Left ventricle myocardium inferior (tissue), 1 donor: ENCODE results near the gene AGPAT3. TPM values are rescaled to one million over a fixed set of nuclear protein-coding genes. Genes with fewer than 3 reads are reported as not detected.

Source experiments
- DNase-seq: peaks from one replicate; pipeline ENCODE4 v3.0.0-alpha.2; 2020
- H3K27ac ChIP-seq: fragments of 200-600 bp; replicated peaks from 2 replicates; pipeline ENCODE4 v1.8.0; 2021
- H3K27me3 ChIP-seq: fragments of 200-600 bp; 2 replicates; pipeline ENCODE4 v1.8.0; 2021; ENCODE audit warnings: low read depth
- H3K36me3 ChIP-seq: fragments of 200-600 bp; 2 replicates; pipeline ENCODE4 v1.8.0; 2021
- H3K4me1 ChIP-seq: fragments of 200-600 bp; 2 replicates; pipeline ENCODE4 v1.8.0; 2021
- H3K4me3 ChIP-seq: fragments of 200-600 bp; 2 replicates; pipeline ENCODE4 v1.8.0; 2021; ENCODE audit warnings: mild to moderate bottlenecking, moderate library complexity
- H3K9me3 ChIP-seq: fragments of 200-600 bp; replicated peaks from 2 replicates; pipeline ENCODE4 v1.8.0; 2021
- intact Hi-C: fragments of 100-400 bp; cut with micrococcal nuclease; formaldehyde crosslinking; loops from one replicate; pipeline ENCODE4 v1.11.0; 2022
- total RNA-seq: library from RNA; stranded (reverse); fragmentation: NEBNext Ultra II Directional; extraction: Animal tissue kit (Norgen Biotek cat#: 25700); gene quantifications from one replicate; pipeline ENCODE4 v1.2.1, GENCODE V29; 2021
- TF ChIP-seq, protein P1 (sequence below): fragments of 200-600 bp; IDR thresholded peaks from 2 replicates; pipeline ENCODE4 v1.8.0; 2021; ENCODE audit warnings: antibody characterized with exemption, mild to moderate bottlenecking, borderline replicate concordance
- donor health status: DM: no; HTN: yes; CAD: no; lungs with severe emphysema.

Gene AGPAT3
- total RNA-seq, 1 donor from 2014 or later: 79.6 TPM

DNA sequence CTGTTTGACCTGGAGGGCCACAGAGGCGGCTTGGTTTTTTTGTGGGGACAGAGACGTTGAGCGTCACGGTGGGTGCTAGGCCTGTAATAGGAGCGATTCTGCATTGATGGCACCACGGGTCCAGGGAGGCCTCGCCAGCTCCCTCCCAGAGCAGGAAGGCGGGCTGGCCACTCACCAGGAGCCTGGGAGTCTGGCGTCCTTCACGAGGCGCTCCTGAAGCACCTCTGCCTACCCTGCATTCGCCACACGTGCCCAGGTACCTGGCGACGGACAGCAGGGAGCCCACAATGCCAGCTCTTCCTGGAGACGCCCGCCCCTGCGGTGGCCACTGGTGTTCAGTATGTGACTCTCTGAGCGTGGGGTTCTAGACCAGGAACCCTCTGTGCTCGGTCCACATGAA, 77.2 kb downstream of the AGPAT3 start:
- Histone ChIP-seq H3K4me3 (no peak overlapping the region), H3K27me3 (no peaks in the 10 kb centered on the region), H3K36me3 (peaks cover 6% of the 10 kb centered on the region), H3K4me1 (peaks cover 53% of the 10 kb centered on the region), H3K9me3 (no peaks in the 10 kb centered on the region), H3K27ac (no peak overlapping the region)
- TF ChIP-seq, protein P1, sequence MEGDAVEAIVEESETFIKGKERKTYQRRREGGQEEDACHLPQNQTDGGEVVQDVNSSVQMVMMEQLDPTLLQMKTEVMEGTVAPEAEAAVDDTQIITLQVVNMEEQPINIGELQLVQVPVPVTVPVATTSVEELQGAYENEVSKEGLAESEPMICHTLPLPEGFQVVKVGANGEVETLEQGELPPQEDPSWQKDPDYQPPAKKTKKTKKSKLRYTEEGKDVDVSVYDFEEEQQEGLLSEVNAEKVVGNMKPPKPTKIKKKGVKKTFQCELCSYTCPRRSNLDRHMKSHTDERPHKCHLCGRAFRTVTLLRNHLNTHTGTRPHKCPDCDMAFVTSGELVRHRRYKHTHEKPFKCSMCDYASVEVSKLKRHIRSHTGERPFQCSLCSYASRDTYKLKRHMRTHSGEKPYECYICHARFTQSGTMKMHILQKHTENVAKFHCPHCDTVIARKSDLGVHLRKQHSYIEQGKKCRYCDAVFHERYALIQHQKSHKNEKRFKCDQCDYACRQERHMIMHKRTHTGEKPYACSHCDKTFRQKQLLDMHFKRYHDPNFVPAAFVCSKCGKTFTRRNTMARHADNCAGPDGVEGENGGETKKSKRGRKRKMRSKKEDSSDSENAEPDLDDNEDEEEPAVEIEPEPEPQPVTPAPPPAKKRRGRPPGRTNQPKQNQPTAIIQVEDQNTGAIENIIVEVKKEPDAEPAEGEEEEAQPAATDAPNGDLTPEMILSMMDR: no peak
- DNase-seq: no peak
- intact Hi-C loops: no loop called here

DNA sequence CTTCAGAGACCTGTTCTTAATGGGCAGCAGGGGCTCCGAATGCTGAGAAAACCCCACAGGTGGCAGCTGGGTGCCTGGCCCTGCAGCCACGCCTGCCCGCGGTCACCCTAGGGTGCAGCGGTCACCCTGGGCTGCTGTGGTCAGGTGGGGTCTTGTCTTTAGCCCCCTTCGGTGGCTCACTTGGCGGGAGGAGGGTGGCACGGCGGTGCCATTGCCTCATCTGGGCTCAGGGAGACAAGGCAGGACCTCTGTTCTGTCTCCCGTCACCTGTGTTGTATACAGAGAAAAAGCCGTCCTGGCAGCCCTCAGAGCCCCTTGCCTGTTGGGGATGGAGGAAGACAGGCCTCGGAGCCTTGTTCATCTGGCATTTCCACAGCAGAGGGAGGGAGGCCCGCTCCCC, 77.6 kb downstream of the AGPAT3 start:
- intact Hi-C loops: no loop called here
- Histone ChIP-seq H3K4me1 (peaks cover 51% of the 10 kb centered on the region), H3K27me3 (no peaks in the 10 kb centered on the region), H3K9me3 (no peaks in the 10 kb centered on the region), H3K4me3 (no peak overlapping the region), H3K36me3 (peaks cover 6% of the 10 kb centered on the region), H3K27ac (no peak overlapping the region)
- TF ChIP-seq, protein P1: no peak
- no peak for DNase-seq

DNA sequence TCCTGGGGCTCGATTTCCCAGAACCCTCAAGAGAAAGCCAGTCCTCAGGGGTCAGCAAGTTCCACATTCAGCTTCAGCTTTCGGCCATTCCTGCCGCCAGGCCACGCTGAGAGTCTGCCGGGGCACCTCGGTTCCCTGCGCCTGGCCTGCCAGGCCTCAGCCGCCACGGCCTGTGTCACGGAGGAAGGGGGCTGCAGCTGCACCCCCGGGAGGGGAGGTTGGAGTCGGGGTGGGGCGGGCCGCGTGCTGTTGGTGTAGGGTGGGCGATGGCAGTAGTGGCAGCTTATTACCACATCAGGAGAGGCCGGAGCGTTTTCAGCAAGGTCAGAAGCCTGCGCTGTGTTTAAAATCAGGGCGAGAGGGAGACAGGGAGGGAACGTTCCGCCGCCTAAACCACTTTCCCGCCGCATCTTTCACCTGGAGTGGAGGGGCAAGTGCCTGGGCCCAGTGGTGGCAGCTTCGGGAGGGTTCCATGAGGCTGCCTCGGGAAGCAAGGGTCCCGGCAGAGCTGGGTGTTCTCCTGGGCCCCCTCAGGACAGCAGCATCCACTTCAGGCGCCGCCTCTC, 78.6 kb downstream of the AGPAT3 start:
- peaks cover 10% of the 10 kb centered on the region for H3K36me3 ChIP-seq
- no peaks in the 10 kb centered on the region for H3K27me3 ChIP-seq
- peak overlapping the region; percentile 67 for H3K27ac ChIP-seq
- peaks cover 5% of the 10 kb centered on the region for H3K9me3 ChIP-seq
- DNase-seq: no peak
- peaks cover 46% of the 10 kb centered on the region for H3K4me1 ChIP-seq
- no peak overlapping the region for H3K4me3 ChIP-seq
- intact Hi-C loops: no loop called here
- TF ChIP-seq, protein P1: no peak

DNA sequence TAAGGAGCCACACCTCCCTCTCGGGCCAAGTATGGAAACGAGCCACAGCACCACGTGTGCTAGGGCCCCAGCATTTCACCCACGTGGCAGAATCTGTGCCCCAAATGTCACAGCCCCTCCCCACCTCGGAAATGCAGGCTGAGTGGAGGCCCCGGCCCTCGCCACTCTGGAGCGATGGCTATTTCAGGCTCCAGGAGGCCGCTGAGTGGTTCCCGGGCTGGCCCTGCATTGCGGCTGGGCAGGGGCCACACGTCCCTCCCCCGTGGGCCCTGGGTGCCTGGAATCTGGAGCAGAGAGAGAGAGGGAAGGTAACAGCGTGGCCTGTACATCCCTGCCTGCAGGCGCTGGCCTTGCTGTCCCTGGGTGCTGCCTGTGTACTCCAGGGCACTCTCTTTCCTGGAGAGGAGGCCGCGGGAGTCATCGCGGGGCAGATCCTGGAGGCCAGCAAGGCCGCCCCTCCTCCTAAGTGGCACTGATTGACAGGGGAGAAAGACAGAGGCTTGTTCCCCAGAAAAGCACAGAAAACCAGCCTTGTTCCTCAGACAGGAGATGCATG, 79.1 kb downstream of the AGPAT3 start:
- intact Hi-C loops: no loop called here
- TF ChIP-seq, protein P1: no peak
- H3K27me3 ChIP-seq: no peaks in the 10 kb centered on the region
- no peak overlapping the region for H3K4me3 ChIP-seq
- no peak for DNase-seq
- peak overlapping the region; percentile 67 for H3K27ac ChIP-seq
- H3K4me1 ChIP-seq: peaks cover 40% of the 10 kb centered on the region
- peaks cover 15% of the 10 kb centered on the region for H3K36me3 ChIP-seq
- H3K9me3 ChIP-seq: peaks cover 10% of the 10 kb centered on the region

DNA sequence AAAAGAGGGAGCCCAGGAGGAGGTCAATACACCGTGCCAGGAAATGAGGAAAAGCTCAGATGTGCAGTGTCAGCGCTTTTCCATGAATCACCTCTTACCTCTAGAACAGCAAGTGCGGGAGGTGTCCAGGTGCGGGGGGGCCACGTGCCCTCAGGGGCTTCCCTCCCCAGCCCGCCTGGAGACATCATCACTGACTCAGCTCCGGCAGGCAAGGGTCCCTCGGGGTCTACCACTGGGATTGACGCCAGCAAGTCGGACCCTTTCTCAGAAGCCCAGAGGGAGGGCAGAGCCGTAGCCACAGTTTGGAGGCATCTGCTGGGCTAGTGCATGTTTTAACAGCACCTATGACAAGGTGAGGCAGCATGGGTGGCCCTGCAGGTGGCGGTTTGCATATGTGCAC, 79.7 kb downstream of the AGPAT3 start:
- peaks cover 16% of the 10 kb centered on the region for H3K9me3 ChIP-seq
- H3K27me3 ChIP-seq: no peaks in the 10 kb centered on the region
- TF ChIP-seq, protein P1: no peak
- no peak for DNase-seq
- H3K4me1 ChIP-seq: peaks cover 35% of the 10 kb centered on the region
- peaks cover 18% of the 10 kb centered on the region for H3K36me3 ChIP-seq
- no peak overlapping the region for H3K4me3 ChIP-seq
- peak overlapping the region; percentile 67 for H3K27ac ChIP-seq
- intact Hi-C loops: no loop called here
